Measurements from ENCODE around the gene MSANTD3. TPM values are rescaled to one million over a fixed set of nuclear protein-coding genes. Genes with fewer than 3 reads are reported as not detected.

Gene MSANTD3
- total and polyA plus RNA-seq, 9 of the 15 experiments (the other 6 are each of a cell fraction or from before 2014, with no cell fraction given), result 9.4 to 28.7 (median 22.3) TPM

- Histone ChIP-seq H3K4me3 (no peak overlapping the region), H3K9me1 (ENCODE audit: control insufficient read depth, insufficient read depth, low read length) (no peaks in the 10 kb centered on the region), H3K4me1 (replicated peaks in 1 of 2; ENCODE audit: control insufficient read depth in 2 of 2, insufficient read depth in 2 of 2, low read length in 2 of 2) (peaks cover 5 to 6% of the 10 kb centered on the region in 2 experiments; a peak in 4 of 5 replicates), H3K9ac (ENCODE audit: insufficient read depth in 1 of 2, low read depth in 2 of 2, low read length in 2 of 2) (no peak overlapping the region), H3K36me3 (ENCODE audit: control insufficient read depth, insufficient read depth, low read length) (no peaks in the 10 kb centered on the region), H3K9me3 (replicated peaks; ENCODE audit: control insufficient read depth, insufficient read depth, low read depth, low read length) (no peaks in the 10 kb centered on the region), H2AFZ (ENCODE audit: low read depth, low read length) (no peak overlapping the region), H3K4me2 (ENCODE audit: insufficient read depth, low read length) (no peak overlapping the region), H4K20me1 (replicated peaks; ENCODE audit: control insufficient read depth, insufficient read depth, low read length) (no peaks in the 10 kb centered on the region), H3K79me2 (ENCODE audit: control insufficient read depth, insufficient read depth, low read length) (no peaks in the 10 kb centered on the region), H3K27me3 (ENCODE audit: control insufficient read depth in 2 of 2, insufficient read depth in 2 of 2, low read length in 2 of 2) (peaks cover 3 to 8% of the 10 kb centered on the region in 2 experiments; a peak in 1 of 5 replicates), H3K27ac (ENCODE audit: extremely low read depth, low read depth, low read length) (no peak overlapping the region)
- in situ Hi-C loops (cut with MboI) (no loop called here), intact Hi-C loops (cut with micrococcal nuclease) (no loop called here)
- WGBS (ENCODE audit: insufficient coverage, low coverage, missing lambda C conversion rate), result 16% methylated on average over 5 of the region's 6 CpGs
- ChIA-PET CTCF (ENCODE audit: low intra/inter-chr PET ratio) (no interaction called here), POLR2A (no interaction called here)
- DNase-seq (ENCODE audit: extremely low read depth in 1 of 4, low spot score in 3 of 4) (no peak), FAIRE-seq (no peak), ATAC-seq (no peak)
- BruUV-seq (replicated peaks), result no TSS peak
- TF ChIP-seq MEF2D (tag; conservative IDR thresholded peaks at IDR 0.05; ENCODE audit: low read depth) (no peak), ZBTB17 (CRISPR knock-in tag; IDR thresholded peaks at IDR 0.05) (no peak), NFE2 (IDR thresholded peaks at IDR 0.05; ENCODE audit: low read depth) (no peak), HNRNPH1 (optimal IDR thresholded peaks at IDR 0.05; ENCODE audit: low read depth, low read length) (no peak), ETV1 (tag; conservative IDR thresholded peaks at IDR 0.05; ENCODE audit: low read depth) (no peak), ZNF121 (CRISPR knock-in tag; conservative IDR thresholded peaks at IDR 0.05) (no peak), PTRF (tag; IDR thresholded peaks at IDR 0.05) (no peak), ZFP36 (IDR thresholded peaks at IDR 0.05; ENCODE audit: low read depth, low read length, partially characterized antibody) (no peak), TOE1 (IDR thresholded peaks at IDR 0.05; ENCODE audit: borderline replicate concordance) (no peak), TOE1 (CRISPR knock-in tag; IDR thresholded peaks at IDR 0.05; ENCODE audit: borderline replicate concordance, low read depth) (no peak)
- TF ChIP-seq, protein P1, sequence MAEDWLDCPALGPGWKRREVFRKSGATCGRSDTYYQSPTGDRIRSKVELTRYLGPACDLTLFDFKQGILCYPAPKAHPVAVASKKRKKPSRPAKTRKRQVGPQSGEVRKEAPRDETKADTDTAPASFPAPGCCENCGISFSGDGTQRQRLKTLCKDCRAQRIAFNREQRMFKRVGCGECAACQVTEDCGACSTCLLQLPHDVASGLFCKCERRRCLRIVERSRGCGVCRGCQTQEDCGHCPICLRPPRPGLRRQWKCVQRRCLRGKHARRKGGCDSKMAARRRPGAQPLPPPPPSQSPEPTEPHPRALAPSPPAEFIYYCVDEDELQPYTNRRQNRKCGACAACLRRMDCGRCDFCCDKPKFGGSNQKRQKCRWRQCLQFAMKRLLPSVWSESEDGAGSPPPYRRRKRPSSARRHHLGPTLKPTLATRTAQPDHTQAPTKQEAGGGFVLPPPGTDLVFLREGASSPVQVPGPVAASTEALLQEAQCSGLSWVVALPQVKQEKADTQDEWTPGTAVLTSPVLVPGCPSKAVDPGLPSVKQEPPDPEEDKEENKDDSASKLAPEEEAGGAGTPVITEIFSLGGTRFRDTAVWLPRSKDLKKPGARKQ (CRISPR knock-in tag; IDR thresholded peaks at IDR 0.05), result no peak
- TF ChIP-seq, protein P2, sequence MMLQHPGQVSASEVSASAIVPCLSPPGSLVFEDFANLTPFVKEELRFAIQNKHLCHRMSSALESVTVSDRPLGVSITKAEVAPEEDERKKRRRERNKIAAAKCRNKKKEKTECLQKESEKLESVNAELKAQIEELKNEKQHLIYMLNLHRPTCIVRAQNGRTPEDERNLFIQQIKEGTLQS (IDR thresholded peaks at IDR 0.05), result no peak
- TF ChIP-seq, protein P2 (CRISPR knock-in tag; conservative IDR thresholded peaks at IDR 0.05), result no peak
Measured at GRCh38 chr9:100468041-100468440, 41.1 kb downstream of the MSANTD3 start.

Data from K562 (cell line).